Activated CD4-positive, alpha-beta T cell treated with anti-CD3 and anti-CD28 coated beads for 1 hour (primary cell): ENCODE data around the gene CENPW.

ENCODE experiments used
- DNase-seq: peaks from one replicate; pipeline ENCODE4 v3.0.0-alpha.2; 2020

Gene CENPW

GRCh38 chr6:126339796-126340609 is at the start of gene CENPW:
Gene CENPW (plus strand): TSS chr6:126340115. CDS start chr6:126340274, 159 bp downstream.
- DNase-seq, result peak; percentile 87

- no peak for DNase-seq
These were observed 45.9 kb upstream of the CENPW start for GRCh38 chr6:126293891-126294524.

- DNase-seq, result no peak
These were observed 39.8 kb upstream of the CENPW start for GRCh38 chr6:126300126-126300525.

GRCh38 chr6:126300735-126301134 is 39.2 kb upstream of the CENPW start:
- DNase-seq, result no peak

GRCh38 chr6:126302191-126302590 is 37.7 kb upstream of the CENPW start:
- no peak for DNase-seq

GRCh38 chr6:126307849-126308248 is 32.1 kb upstream of the CENPW start:
- no peak for DNase-seq

- DNase-seq, result no peak
These were observed 31.6 kb upstream of the CENPW start for GRCh38 chr6:126308362-126308761.

- DNase-seq, result no peak
These were observed 27.8 kb upstream of the CENPW start for GRCh38 chr6:126312013-126312665.

- no peak for DNase-seq
These were observed 26.0 kb upstream of the CENPW start for GRCh38 chr6:126313941-126314340.

- DNase-seq, result no peak
These were observed 21.1 kb upstream of the CENPW start for GRCh38 chr6:126318797-126319196.

- no peak for DNase-seq
These were observed 6.2 kb upstream of the CENPW start for GRCh38 chr6:126333729-126334128.

- DNase-seq, result no peak
These were observed 4.7 kb upstream of the CENPW start for GRCh38 chr6:126335210-126335609.

- no peak for DNase-seq
These were observed 2.6 kb upstream of the CENPW start for GRCh38 chr6:126337323-126337722.

- DNase-seq, result no peak
These were observed 1.2 kb downstream of the CENPW start for GRCh38 chr6:126341126-126341525.

- DNase-seq, result no peak
These were observed 4.3 kb downstream of the CENPW start for GRCh38 chr6:126344181-126344580.

- DNase-seq, result no peak
These were observed 12.0 kb downstream of the CENPW start for GRCh38 chr6:126351960-126352359.

GRCh38 chr6:126352514-126352913 is 12.6 kb downstream of the CENPW start:
- DNase-seq, result no peak

GRCh38 chr6:126356526-126356925 is 16.6 kb downstream of the CENPW start:
- DNase-seq, result no peak

- no peak for DNase-seq
These were observed 20.1 kb downstream of the CENPW start for GRCh38 chr6:126359936-126360537.

GRCh38 chr6:126361832-126362440 is 22.0 kb downstream of the CENPW start:
- no peak for DNase-seq

- DNase-seq, result no peak
These were observed 27.9 kb downstream of the CENPW start for GRCh38 chr6:126367849-126368248.

- no peak for DNase-seq
These were observed 32.7 kb downstream of the CENPW start for GRCh38 chr6:126372626-126373025.

GRCh38 chr6:126373344-126373743 is 33.4 kb downstream of the CENPW start:
- DNase-seq, result no peak
